ENCODE results near the gene CCDC93. TPM values are rescaled to one million over a fixed set of nuclear protein-coding genes. Genes with fewer than 3 reads are reported as not detected.
A peak's percentile ranks its signal among the peaks of the same experiment; 100 is the strongest.

CCDC93 gene
- total and polyA plus RNA-seq, 10 of the 15 experiments (the other 5 are each of a cell fraction or from before 2014, with no cell fraction given) = 3.6 to 27.2 (median 13.5) TPM

- no peak overlapping the region for H3K27ac ChIP-seq (ENCODE audit: control insufficient read depth, insufficient read depth)
Observed at GRCh38 chr2:117956036-117956796, 57.7 kb downstream of the CCDC93 start.

More at GRCh38 chr2:117956036-117956796, 57.7 kb downstream of the CCDC93 start:
- intact Hi-C loops (cut with micrococcal nuclease; ENCODE audit: unreplicated experiment) = no loop called here
- Histone ChIP-seq H3K9me3 (replicated peaks; ENCODE audit: control insufficient read depth, insufficient read depth, low read length) (no peaks in the 10 kb centered on the region), H3K4me1 (ENCODE audit: control insufficient read depth, insufficient read depth, low read length) (no peaks in the 10 kb centered on the region), H3K79me2 (ENCODE audit: control insufficient read depth, insufficient read depth, low read length) (no peaks in the 10 kb centered on the region), H3K4me2 (ENCODE audit: control insufficient read depth, insufficient read depth) (no peak overlapping the region), H3K9ac (ENCODE audit: control insufficient read depth, insufficient read depth, low read length) (no peak overlapping the region), H3K36me3 (ENCODE audit: control insufficient read depth in 2 of 2, insufficient read depth in 2 of 2, low read length in 1 of 2) (peaks cover 11 to 15% of the 10 kb centered on the region in 2 experiments), H3K4me3 (no peak overlapping the region), H3K27me3 (replicated peaks in 1 of 2; ENCODE audit: control insufficient read depth in 2 of 2, insufficient read depth in 2 of 2, low read length in 1 of 2) (no peaks in the 10 kb centered on the region), H4K20me1 (ENCODE audit: control insufficient read depth, insufficient read depth) (no peaks in the 10 kb centered on the region), H2AFZ (ENCODE audit: control insufficient read depth, low read depth, low read length) (no peak overlapping the region)
- ChIA-PET SMC1A (ENCODE audit: uncharacterized antibody, unreplicated experiment) (interaction anchor here (1.0 to 1.4 kb wide), 3 partner anchors 11 to 48 kb away, joined by 3 to 4 read pairs (median 4); no protein-coding TSS in a partner anchor), RAD21 (ENCODE audit: unreplicated experiment) (interaction anchor here (1.3 kb wide), 1 partner anchor 47 kb away, joined by 5 read pairs; no protein-coding TSS in a partner anchor), CTCF (interaction anchor here (0.6 to 3.4 kb wide), 2 partner anchors 48 to 165 kb away, joined by 4 to 25 read pairs; no protein-coding TSS in a partner anchor), POLR2A (no interaction called here)
- TF ChIP-seq, protein P1, sequence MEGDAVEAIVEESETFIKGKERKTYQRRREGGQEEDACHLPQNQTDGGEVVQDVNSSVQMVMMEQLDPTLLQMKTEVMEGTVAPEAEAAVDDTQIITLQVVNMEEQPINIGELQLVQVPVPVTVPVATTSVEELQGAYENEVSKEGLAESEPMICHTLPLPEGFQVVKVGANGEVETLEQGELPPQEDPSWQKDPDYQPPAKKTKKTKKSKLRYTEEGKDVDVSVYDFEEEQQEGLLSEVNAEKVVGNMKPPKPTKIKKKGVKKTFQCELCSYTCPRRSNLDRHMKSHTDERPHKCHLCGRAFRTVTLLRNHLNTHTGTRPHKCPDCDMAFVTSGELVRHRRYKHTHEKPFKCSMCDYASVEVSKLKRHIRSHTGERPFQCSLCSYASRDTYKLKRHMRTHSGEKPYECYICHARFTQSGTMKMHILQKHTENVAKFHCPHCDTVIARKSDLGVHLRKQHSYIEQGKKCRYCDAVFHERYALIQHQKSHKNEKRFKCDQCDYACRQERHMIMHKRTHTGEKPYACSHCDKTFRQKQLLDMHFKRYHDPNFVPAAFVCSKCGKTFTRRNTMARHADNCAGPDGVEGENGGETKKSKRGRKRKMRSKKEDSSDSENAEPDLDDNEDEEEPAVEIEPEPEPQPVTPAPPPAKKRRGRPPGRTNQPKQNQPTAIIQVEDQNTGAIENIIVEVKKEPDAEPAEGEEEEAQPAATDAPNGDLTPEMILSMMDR (IDR thresholded peaks at IDR 0.05 in 2 of 3, conservative IDR thresholded peaks at IDR 0.05 in 1 of 3; ENCODE audit: control insufficient read depth in 2 of 3, extremely low read depth in 1 of 3, insufficient read depth in 1 of 3, low read depth in 3 of 3, low read length in 3 of 3) = peak in 2 of 3 experiments; percentile 2 to 17; a peak in 1 of 6 replicates
- TF ChIP-seq NFIC (IDR thresholded peaks at IDR 0.05; ENCODE audit: low read depth, low read length) = no peak
- in situ Hi-C loops (cut with MboI) = no loop called here
- WGBS (ENCODE audit: insufficient coverage, insufficient replicate concordance, low lambda C conversion rate, missing lambda C conversion rate) = 100% methylated on average over 1 of the region's 1 CpG
- DNase-seq (ENCODE audit: low read depth, low spot score) = no peak
- BruUV-seq (replicated peaks) = no TSS peak
- ATAC-seq = no peak
- no peak for FAIRE-seq

Data from GM12878 (cell line).